Testis (tissue), 2 donors: ENCODE results near the gene PIGU.

Experiments used
- POLR2A ChIP-seq: fragments of 450-650 bp; IDR thresholded peaks from one replicate; pipeline ENCODE4 v1.6.1; 2017; ENCODE audit warnings: antibody characterized with exemption, mild to moderate bottlenecking, moderate library complexity
- TF ChIP-seq, protein P1 (sequence below), 3 experiments: fragments of 450-650 bp in 2 of 3; fragments of 200-600 bp in 1 of 3; sonication (generic) in 1 of 3; IDR thresholded peaks; one replicate each; pipeline ENCODE4 v1.5.1; 2016 to 2019; ENCODE audit warnings: antibody characterized with exemption in 3 of 3, mild to moderate bottlenecking in 2 of 3, moderate library complexity in 1 of 3

DNA sequence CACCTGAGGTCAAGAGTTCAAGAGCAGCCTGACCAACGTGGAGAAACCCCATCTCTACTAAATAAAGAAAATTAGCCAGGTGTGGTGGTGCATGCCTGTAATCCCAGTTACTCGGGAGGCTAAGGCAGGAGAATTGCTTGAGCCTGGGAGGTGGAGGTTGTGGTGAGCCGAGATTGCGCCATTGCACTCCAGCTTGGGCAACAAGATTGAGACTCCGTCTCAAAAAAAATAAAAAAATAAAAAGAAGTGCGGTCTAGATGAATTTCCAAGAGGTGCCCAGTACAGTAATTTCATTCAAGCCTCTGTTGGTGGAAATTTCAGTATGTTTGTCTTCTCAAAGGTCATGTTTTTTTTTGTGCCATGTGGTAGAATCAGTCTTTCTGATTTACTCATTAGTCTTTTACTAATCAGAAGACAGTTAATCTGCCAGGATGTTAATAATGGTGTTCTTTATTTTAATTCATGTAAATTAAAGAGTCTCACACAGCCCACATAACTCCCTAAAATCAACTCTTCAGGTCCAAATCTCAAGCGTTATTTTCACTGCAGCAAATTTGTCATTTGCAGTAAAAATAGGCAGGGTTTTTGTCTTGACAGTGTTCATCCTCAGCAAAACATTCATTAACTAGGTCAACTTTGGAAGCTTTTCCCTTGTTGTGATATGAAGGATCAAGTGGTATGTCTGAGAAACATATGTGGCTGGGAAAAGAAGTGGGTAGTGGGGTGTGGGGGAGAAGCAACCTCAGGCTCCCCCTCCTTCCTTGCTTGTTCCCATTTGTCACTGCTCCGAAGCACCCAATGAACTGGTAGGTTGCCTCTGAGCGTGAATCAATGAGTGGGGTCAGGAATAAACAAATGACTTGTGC, 40.6 kb upstream of the PIGU start:
- TF ChIP-seq, protein P1, sequence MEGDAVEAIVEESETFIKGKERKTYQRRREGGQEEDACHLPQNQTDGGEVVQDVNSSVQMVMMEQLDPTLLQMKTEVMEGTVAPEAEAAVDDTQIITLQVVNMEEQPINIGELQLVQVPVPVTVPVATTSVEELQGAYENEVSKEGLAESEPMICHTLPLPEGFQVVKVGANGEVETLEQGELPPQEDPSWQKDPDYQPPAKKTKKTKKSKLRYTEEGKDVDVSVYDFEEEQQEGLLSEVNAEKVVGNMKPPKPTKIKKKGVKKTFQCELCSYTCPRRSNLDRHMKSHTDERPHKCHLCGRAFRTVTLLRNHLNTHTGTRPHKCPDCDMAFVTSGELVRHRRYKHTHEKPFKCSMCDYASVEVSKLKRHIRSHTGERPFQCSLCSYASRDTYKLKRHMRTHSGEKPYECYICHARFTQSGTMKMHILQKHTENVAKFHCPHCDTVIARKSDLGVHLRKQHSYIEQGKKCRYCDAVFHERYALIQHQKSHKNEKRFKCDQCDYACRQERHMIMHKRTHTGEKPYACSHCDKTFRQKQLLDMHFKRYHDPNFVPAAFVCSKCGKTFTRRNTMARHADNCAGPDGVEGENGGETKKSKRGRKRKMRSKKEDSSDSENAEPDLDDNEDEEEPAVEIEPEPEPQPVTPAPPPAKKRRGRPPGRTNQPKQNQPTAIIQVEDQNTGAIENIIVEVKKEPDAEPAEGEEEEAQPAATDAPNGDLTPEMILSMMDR (IDR thresholded peaks at IDR 0.05), result no peak
- no peak for TF ChIP-seq POLR2A
